Common myeloid progenitor, CD34-positive (primary cell): ENCODE measurements around the gene NFYC.

ENCODE experiments used
- CTCF ChIA-PET: fragments of 350-600 bp; sonication (Branson Sonifier 250); formaldehyde crosslinking; loops from one replicate; lab custom pipeline; 2021; ENCODE audit warnings: antibody characterized with exemption; lab: Charles Lee
- POLR2A ChIA-PET: fragments of 350-600 bp; sonication (Branson Sonifier 250); formaldehyde crosslinking; loops from one replicate; lab custom pipeline; 2021; ENCODE audit warnings: antibody characterized with exemption; lab: Charles Lee
- DNase-seq, 3 donors: peaks; one replicate each; pipeline versions ENCODE4 v3.0.0 to v3.0.0-alpha.2; 2013
- H3K27ac ChIP-seq, 2 experiments: 1 replicate in 1 of 2; 2 replicates in 1 of 2; pipeline ENCODE4 v1.7.0; 2013; ENCODE audit warnings: inconsistent platforms in 2 of 2, low read length in 2 of 2, mild to moderate bottlenecking in 2 of 2, low read depth in 1 of 2, moderate library complexity in 1 of 2; ENCODE audit not compliant: severe bottlenecking in 2 of 2, insufficient read depth in 1 of 2, poor library complexity in 1 of 2
- H3K27me3 ChIP-seq, 5 experiments: replicated peaks in 2 of 5; 1 replicate in 3 of 5; 2 replicates in 2 of 5; pipeline versions ENCODE4 v1.6.1 to v1.7.0; 2013; ENCODE audit warnings: low read length in 4 of 5, mild to moderate bottlenecking in 2 of 5, moderate library complexity in 2 of 5, inconsistent platforms in 1 of 5; ENCODE audit not compliant: insufficient read depth in 5 of 5, control insufficient read depth in 4 of 5
- H3K36me3 ChIP-seq, 4 experiments: 1 replicate in 2 of 4; 2 replicates in 2 of 4; pipeline versions ENCODE4 v1.6.1 to v1.7.0; 2013; ENCODE audit warnings: low read length in 3 of 4, control low read depth in 1 of 4, mild to moderate bottlenecking in 1 of 4; ENCODE audit not compliant: control insufficient read depth in 4 of 4, insufficient read depth in 4 of 4
- H3K4me1 ChIP-seq, 4 experiments: 1 replicate in 3 of 4; 2 replicates in 1 of 4; pipeline versions ENCODE4 v1.6.1 to v1.7.1; 2013; ENCODE audit warnings: low read length in 3 of 4, mild to moderate bottlenecking in 3 of 4, control low read depth in 1 of 4, inconsistent platforms in 1 of 4, moderate library complexity in 1 of 4; ENCODE audit not compliant: control insufficient read depth in 4 of 4, insufficient read depth in 4 of 4; ENCODE audit errors: control extremely low read depth in 1 of 4
- H3K4me3 ChIP-seq, 7 experiments: 1 replicate in 4 of 7; 2 replicates in 3 of 7; pipeline versions ENCODE4 v1.5.1 to v1.7.0; 2013; ENCODE audit warnings: mild to moderate bottlenecking in 7 of 7, low read length in 6 of 7, moderate library complexity in 6 of 7, inconsistent platforms in 2 of 7, low read depth in 2 of 7, control low read depth in 1 of 7; ENCODE audit not compliant: insufficient read depth in 4 of 7, control insufficient read depth in 1 of 7; ENCODE audit errors: extremely low read depth in 1 of 7
- H3K9me3 ChIP-seq, 5 experiments: 1 replicate in 4 of 5; 2 replicates in 1 of 5; pipeline versions ENCODE4 v1.6.1 to v1.7.1; 2013; ENCODE audit warnings: low read length in 4 of 5, mild to moderate bottlenecking in 2 of 5, inconsistent platforms in 1 of 5, low read depth in 1 of 5, moderate library complexity in 1 of 5; ENCODE audit not compliant: control insufficient read depth in 4 of 5, insufficient read depth in 2 of 5; ENCODE audit errors: control extremely low read depth in 1 of 5
- WGBS: methylation state at CpG from one replicate; pipeline ENCODE4 v1.1.5; 2013; ENCODE audit not compliant: insufficient coverage; 5-methylcytosine and 5-hydroxymethylcytosine counted together

The NFYC gene

DNA sequence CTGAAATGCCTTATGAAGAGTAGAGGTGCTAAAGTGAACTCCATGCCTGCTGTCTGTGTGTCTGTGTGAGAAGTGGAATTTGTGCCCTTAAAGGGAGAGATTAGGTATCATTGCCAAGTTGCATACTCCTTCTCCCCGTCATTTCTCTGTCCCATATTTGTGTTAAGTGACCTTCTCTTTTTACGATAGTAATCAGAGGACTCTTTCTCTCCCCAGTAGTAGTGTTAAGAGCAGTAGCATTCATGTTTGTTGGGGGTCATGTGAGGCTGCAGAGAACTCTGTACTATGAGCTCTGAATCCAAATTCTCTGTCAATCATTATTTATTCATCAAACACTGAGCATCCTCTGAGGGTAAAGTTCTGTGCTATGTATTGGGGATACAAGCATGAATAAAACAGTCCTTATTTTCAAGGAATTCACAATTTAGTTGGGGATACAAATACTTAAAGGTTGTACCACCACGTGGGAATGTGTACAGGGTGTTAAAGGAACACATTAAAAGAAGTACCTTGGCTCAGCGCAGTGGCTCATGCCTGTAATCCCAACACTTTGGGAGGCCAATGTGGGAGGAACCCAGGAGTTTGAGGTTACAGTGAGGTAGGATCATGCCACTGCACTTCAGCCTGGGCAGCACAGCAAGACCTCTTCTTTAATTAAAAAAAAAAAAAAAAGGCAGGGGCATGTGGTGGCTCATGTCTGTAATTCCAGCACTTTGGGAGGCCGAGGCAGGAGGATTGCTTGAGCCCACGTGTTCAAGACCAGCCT, 67.3 kb downstream of the NFYC start:
- Histone ChIP-seq H3K9me3 (no peaks in the 10 kb centered on the region), H3K27me3 (no peaks in the 10 kb centered on the region), H3K4me1 (peaks cover 0 to 3% (median 0%) of the 10 kb centered on the region in 4 experiments), H3K4me3 (no peak overlapping the region), H3K36me3 (peaks cover 27 to 89% (median 79%) of the 10 kb centered on the region in 4 experiments), H3K27ac (no peak overlapping the region)
- CTCF ChIA-PET: interaction anchor here (0.7 to 2.4 kb wide), 5 partner anchors 9 to 29 kb away, joined by 4 to 11 read pairs (median 5); no protein-coding TSS in a partner anchor
- DNase-seq: no peak
- WGBS: 100% methylated on average over 2 of the region's 6 CpGs
- POLR2A ChIA-PET: no interaction called here

DNA sequence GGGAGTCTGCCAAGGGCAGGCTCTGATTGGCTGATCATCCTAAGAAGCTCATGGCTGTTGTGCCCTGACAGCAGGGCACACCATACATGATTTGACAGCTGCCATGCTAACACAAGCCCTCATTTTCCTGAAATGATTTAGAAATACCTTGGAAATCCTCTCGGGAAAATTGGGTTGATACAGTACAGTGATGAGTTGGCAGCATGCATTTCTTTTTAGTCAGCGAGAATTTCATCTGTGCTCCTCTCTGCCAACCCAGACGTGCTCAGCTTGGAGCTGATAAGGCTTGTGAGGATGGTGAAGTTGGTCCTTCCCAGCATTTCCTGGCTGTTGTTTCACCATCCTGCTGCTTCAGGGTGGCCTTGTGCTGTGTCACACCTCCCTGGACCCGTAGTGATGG, 69.5 kb downstream of the NFYC start:
- Histone ChIP-seq H3K4me3 (no peak overlapping the region), H3K9me3 (no peaks in the 10 kb centered on the region), H3K36me3 (peaks cover 25 to 88% (median 77%) of the 10 kb centered on the region in 4 experiments), H3K27ac (no peak overlapping the region), H3K4me1 (peaks cover 0 to 5% (median 2%) of the 10 kb centered on the region in 4 experiments), H3K27me3 (no peaks in the 10 kb centered on the region)
- WGBS: 100% methylated on average over 2 of the region's 4 CpGs
- DNase-seq: no peak
- POLR2A ChIA-PET: no interaction called here
- CTCF ChIA-PET: interaction anchor here (1.0 to 2.2 kb wide), 2 partner anchors 9 to 14 kb away, joined by 3 to 7 read pairs; no protein-coding TSS in a partner anchor

DNA sequence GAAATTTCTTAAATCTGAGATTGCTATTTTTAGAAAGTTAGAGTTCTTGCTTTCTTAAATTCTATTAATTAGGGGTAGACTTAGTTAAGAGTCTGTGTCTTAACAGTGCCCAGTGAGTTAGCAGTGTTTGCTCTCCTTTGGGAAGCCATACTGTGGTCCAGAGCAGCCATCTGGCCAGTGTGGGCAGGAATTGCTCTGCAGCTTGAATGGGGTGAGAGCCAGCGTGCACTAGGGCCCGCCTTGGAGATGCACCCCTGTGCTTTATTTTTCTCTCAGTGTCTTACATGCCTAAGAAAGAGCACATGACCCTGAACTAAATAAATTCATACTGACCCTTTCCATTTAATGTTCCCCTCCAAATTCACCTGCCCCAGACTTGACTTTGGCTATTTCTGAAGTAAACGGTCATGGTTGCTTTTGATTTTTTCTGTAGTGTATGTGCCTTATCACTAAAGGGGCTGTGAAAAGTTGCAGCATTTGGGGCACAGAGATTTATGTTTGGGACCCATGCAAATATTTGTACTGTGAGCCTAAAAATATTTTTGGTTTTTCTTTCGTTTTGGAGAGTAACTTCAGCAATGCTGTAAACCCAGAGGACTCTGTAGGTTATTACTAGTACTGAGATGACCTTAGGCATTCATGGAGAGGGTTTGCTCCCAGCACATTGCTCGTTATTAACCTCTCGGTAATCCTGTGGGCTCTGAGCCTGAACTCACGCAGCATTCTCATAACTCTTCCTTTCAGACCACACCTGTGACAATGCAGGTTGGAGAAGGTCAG, 70.8 kb downstream of the NFYC start:
- H3K36me3 ChIP-seq: peaks cover 22 to 88% (median 76%) of the 10 kb centered on the region in 4 experiments
- H3K4me3 ChIP-seq: no peak overlapping the region
- H3K4me1 ChIP-seq: peaks cover 0 to 5% (median 2%) of the 10 kb centered on the region in 4 experiments
- WGBS: no CpG with 5 or more reads among the region's 7 CpGs
- DNase-seq: no peak
- H3K9me3 ChIP-seq: no peaks in the 10 kb centered on the region
- CTCF ChIA-PET: interaction anchor here (1.8 kb wide), 1 partner anchor 12 kb away, joined by 4 read pairs; no protein-coding TSS in a partner anchor
- H3K27ac ChIP-seq: no peak overlapping the region
- POLR2A ChIA-PET: no interaction called here
- H3K27me3 ChIP-seq: no peaks in the 10 kb centered on the region

DNA sequence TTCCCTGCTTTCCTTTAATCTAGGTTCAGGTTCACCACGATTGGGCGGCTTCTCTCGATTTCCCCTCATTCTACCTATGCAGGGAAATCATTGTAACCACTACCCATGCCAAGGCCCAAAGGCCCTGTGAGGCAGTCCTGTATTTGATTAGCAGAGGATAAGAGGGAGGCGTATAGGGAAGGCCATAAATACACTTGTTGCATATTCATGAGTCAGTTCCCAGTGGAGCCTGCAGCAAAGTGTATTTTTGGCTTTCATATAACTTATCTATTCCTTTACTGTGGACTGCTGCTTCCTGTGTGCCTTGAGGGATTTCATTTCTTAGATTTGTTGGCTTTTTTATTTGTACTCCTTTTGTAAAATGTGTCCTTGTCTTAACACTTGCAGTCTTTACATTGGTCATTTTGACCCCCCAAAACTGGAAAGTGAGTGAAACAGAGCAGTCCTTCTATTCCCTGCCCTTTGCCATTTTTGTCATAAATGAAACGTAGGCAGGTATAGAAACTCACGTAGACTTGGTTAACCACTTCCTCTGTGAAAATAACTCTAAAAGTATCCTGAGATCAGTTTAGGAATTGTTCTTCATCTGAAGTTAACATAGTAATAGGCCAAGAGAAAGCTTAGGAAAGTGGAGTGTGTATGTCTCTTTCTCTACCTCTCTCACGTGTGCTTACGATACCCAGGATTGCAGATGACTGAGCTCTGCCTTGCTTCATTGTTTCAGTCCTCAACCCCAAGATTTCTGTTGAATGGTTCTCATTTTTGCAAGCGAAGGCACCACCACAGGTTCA, 72.4 kb downstream of the NFYC start:
- no peak overlapping the region for H3K27ac ChIP-seq

DNA sequence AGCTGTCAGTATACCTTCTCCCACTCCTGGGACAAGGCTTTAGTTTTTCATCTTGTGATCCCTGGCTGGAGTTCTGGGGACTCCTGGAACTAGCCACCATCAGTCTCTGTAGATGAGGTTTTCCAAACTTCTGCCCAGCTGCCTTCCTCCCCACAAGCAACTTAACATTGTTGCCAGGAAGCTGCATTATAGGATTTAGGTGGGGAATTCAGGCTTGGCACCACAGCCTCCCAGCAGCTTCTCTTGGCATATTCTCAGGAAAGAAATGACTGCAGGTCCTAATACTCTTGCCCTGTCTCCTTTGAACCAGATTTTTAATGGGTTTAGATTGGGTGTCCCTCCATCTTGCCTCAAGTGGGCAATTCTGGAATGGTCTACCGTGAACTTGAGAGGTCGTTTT, 73.5 kb downstream of the NFYC start:
- ChIA-PET CTCF (interaction anchor here (0.9 to 3.3 kb wide), 7 partner anchors 9 to 171 kb away, joined by 3 to 30 read pairs (median 3); no protein-coding TSS in a partner anchor), POLR2A (no interaction called here)
- Histone ChIP-seq H3K36me3 (peaks cover 18 to 81% (median 69%) of the 10 kb centered on the region in 4 experiments), H3K4me1 (peaks cover 9 to 17% (median 10%) of the 10 kb centered on the region in 4 experiments), H3K27me3 (no peaks in the 10 kb centered on the region), H3K9me3 (no peaks in the 10 kb centered on the region), H3K27ac (no peak overlapping the region), H3K4me3 (no peak overlapping the region)
- 65% methylated on average over 2 of the region's 2 CpGs for WGBS
- DNase-seq: no peak

More for the DNA sequence above, 72.4 kb downstream of the NFYC start:
- H3K9me3 ChIP-seq: no peaks in the 10 kb centered on the region
- no peaks in the 10 kb centered on the region for H3K27me3 ChIP-seq
- POLR2A ChIA-PET: no interaction called here
- 77% methylated on average over 9 of the region's 9 CpGs for WGBS
- no peak for DNase-seq
- H3K4me1 ChIP-seq: peaks cover 0 to 7% (median 2%) of the 10 kb centered on the region in 4 experiments
- H3K4me3 ChIP-seq: no peak overlapping the region
- CTCF ChIA-PET: interaction anchor here (0.6 to 3.3 kb wide), 7 partner anchors 8 to 170 kb away, joined by 3 to 30 read pairs (median 3); no protein-coding TSS in a partner anchor
- H3K36me3 ChIP-seq: peaks cover 19 to 87% (median 73%) of the 10 kb centered on the region in 4 experiments

DNA sequence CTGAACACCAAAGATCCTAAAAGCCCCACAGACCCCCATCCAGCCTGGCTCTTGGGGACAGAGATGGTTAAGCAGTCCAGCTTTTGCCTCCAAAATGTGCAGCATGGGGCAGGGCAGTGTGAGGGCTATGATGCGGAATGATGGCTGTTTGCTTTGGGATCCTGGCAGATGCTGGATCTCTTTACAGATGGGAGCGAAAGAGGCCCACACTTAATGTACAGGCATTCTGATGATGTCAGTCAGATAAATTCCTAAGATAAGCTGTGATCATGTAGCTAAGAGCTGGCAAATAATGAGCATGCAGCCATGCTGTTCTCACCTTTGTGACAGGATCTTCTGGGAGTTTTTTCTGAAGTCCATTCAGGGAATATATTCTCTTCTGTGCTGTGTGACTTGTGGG, 74.5 kb downstream of the NFYC start:
- no peak for DNase-seq
- ChIA-PET POLR2A (no interaction called here), CTCF (interaction anchor here (0.9 to 3.3 kb wide), 3 partner anchors 8 to 135 kb away, joined by 3 to 30 read pairs (median 3); no protein-coding TSS in a partner anchor)
- no peak overlapping the region for H3K4me3 ChIP-seq
- no peaks in the 10 kb centered on the region for H3K27me3 ChIP-seq
- H3K9me3 ChIP-seq: no peaks in the 10 kb centered on the region
- no peak overlapping the region for H3K27ac ChIP-seq
- peaks cover 12 to 25% (median 16%) of the 10 kb centered on the region in 4 experiments for H3K4me1 ChIP-seq
- H3K36me3 ChIP-seq: peaks cover 18 to 82% (median 64%) of the 10 kb centered on the region in 4 experiments
- WGBS: 100% methylated on average over 2 of the region's 2 CpGs
